Measurements from ENCODE around the gene SCRN1. TPM values are rescaled to one million over a fixed set of nuclear protein-coding genes. Genes with fewer than 3 reads are reported as not detected.

Gene SCRN1
- total RNA-seq, 4 donors from 2014 or later: 1.8 to 3.8 (median 2.7) TPM

GRCh38 chr7:30032310-30033125, 42.9 kb upstream of the SCRN1 start:
- no peak for TF ChIP-seq POLR2A (IDR thresholded peaks at IDR 0.05)
- TF ChIP-seq CTCF (IDR thresholded peaks at IDR 0.05 in 4 of 5, conservative IDR thresholded peaks at IDR 0.05 in 1 of 5): no peak
- ATAC-seq (no peak), DNase-seq (no peak)
- Histone ChIP-seq H3K36me3 (no peaks in the 10 kb centered on the region), H3K9me3 (no peaks in the 10 kb centered on the region), H3K27ac (peak overlapping the region; percentile 10 to 59 (median 48)), H3K4me3 (no peak overlapping the region), H3K4me1 (peaks cover 32 to 35% of the 10 kb centered on the region in 2 donors), H3K27me3 (no peaks in the 10 kb centered on the region)
- intact Hi-C loops (cut with DNase I; ENCODE audit: low total_unique reads): no loop called here
- in situ Hi-C loops (cut with MboI; ENCODE audit: low sequenced_read_pairs in 4 of 4): no loop called here

GRCh38 chr7:30029696-30030095, 40.1 kb upstream of the SCRN1 start:
- no peak overlapping the region for H3K27ac ChIP-seq
- DNase-seq: no peak
- H3K4me1 ChIP-seq: peaks cover 46 to 54% of the 10 kb centered on the region in 2 donors
- ATAC-seq: no peak
- intact Hi-C loops (cut with DNase I; ENCODE audit: low total_unique reads): loop anchor here (5.0 to 10.0 kb wide), 5 partner anchors 33 to 563 kb away; partner anchors contain the start of genes GARS1 and NOD1
- TF ChIP-seq POLR2A (IDR thresholded peaks at IDR 0.05) (no peak), CTCF (IDR thresholded peaks at IDR 0.05 in 4 of 5, conservative IDR thresholded peaks at IDR 0.05 in 1 of 5) (no peak)
- in situ Hi-C loops (cut with MboI; ENCODE audit: low sequenced_read_pairs in 4 of 4): no loop called here
- no peaks in the 10 kb centered on the region for H3K27me3 ChIP-seq
- H3K4me3 ChIP-seq: peak overlapping the region; percentile 73 to 94 (median 89)
- H3K9me3 ChIP-seq: no peaks in the 10 kb centered on the region
- no peaks in the 10 kb centered on the region for H3K36me3 ChIP-seq

- no peaks in the 10 kb centered on the region for H3K9me3 ChIP-seq
- H3K36me3 ChIP-seq: no peaks in the 10 kb centered on the region
- ATAC-seq (peak; percentile 11 to 17), DNase-seq (peak in 1 of 2 donors; percentile 14)
- intact Hi-C loops (cut with DNase I; ENCODE audit: low total_unique reads) (loop anchor here (5.0 to 10.0 kb wide), 5 partner anchors 33 to 563 kb away; partner anchors contain the start of genes GARS1 and NOD1), in situ Hi-C loops (cut with MboI; ENCODE audit: low sequenced_read_pairs in 4 of 4) (no loop called here)
- H3K27ac ChIP-seq: peak overlapping the region; percentile 80 to 94 (median 93)
- no peaks in the 10 kb centered on the region for H3K27me3 ChIP-seq
- H3K4me3 ChIP-seq: peak overlapping the region; percentile 73 to 94 (median 89)
- TF ChIP-seq POLR2A (IDR thresholded peaks at IDR 0.05) (no peak), CTCF (IDR thresholded peaks at IDR 0.05 in 4 of 5, conservative IDR thresholded peaks at IDR 0.05 in 1 of 5) (no peak)
- H3K4me1 ChIP-seq: peaks cover 48 to 54% of the 10 kb centered on the region in 2 donors
Measured at GRCh38 chr7:30028749-30029635, 39.4 kb upstream of the SCRN1 start.

- ATAC-seq: peak; percentile 71 to 80
- DNase-seq: peak; percentile 78 to 80
- H3K27ac ChIP-seq: peak within 1 kb of the TSS; percentile 80 to 94 (median 93)
- H3K27me3 ChIP-seq: no peaks in the 10 kb centered on the region
- intact Hi-C loops (cut with DNase I; ENCODE audit: low total_unique reads): loop anchor here (5.0 to 10.0 kb wide), 5 partner anchors 34 to 564 kb away; partner anchors contain the start of genes GARS1 and NOD1
- H3K9me3 ChIP-seq: no peaks in the 10 kb centered on the region
- peak within 1 kb of the TSS; percentile 73 to 94 (median 89) for H3K4me3 ChIP-seq
- H3K36me3 ChIP-seq: no peaks in the 10 kb centered on the region
- TF ChIP-seq POLR2A (IDR thresholded peaks at IDR 0.05): peak; percentile 60 to 69
- TF ChIP-seq CTCF (IDR thresholded peaks at IDR 0.05 in 4 of 5, conservative IDR thresholded peaks at IDR 0.05 in 1 of 5): peak in 2 of 5 experiments; percentile 30 to 41
- in situ Hi-C loops (cut with MboI; ENCODE audit: low sequenced_read_pairs in 4 of 4): no loop called here
- peaks cover 46 to 52% of the 10 kb centered on the region in 2 donors for H3K4me1 ChIP-seq
Measured at GRCh38 chr7:30028216-30028748, 38.7 kb upstream of the SCRN1 start, which contains the start of gene PLEKHA8. PLEKHA8 (plus strand) TSS chr7:30028412; CDS start chr7:30028763, 351 bp downstream.
